Glomerular visceral epithelial cell (primary cell): ENCODE measurements around the gene PPTC7.
"Not testable (repeated sequence)": the region's sequence is repeated elsewhere in the genome, so short reads cannot be mapped to it uniquely, and the experiment has no call there.

Experiments
- DNase-seq: peaks from one replicate; pipeline ENCODE4 v3.0.0-alpha.2; 2016; ENCODE audit errors: extremely low spot score

PPTC7 gene

GRCh38 chr12:110561471-110562201 is 21.5 kb downstream of the PPTC7 start:
- peak; percentile 75 for DNase-seq

DNA sequence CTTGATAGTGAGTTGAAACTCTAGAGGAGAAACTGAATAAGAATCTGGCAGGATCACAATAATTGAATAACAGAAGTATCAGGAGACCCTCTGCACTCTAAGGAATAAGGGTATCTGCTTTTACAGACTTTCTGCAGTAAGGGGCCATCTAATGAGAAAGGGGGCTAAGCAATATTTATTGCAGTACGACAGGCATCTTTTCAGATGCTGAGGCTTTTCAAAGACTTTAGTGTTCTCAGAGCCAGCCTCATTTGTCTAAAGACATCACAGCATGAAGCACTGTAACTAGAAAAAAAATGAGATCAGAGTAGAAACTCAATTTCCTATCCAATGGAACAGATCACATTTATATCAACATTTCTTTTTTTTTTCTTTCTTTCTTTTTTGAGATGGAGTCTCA is 22.2 kb downstream of the PPTC7 start:
- no peak for DNase-seq

DNA sequence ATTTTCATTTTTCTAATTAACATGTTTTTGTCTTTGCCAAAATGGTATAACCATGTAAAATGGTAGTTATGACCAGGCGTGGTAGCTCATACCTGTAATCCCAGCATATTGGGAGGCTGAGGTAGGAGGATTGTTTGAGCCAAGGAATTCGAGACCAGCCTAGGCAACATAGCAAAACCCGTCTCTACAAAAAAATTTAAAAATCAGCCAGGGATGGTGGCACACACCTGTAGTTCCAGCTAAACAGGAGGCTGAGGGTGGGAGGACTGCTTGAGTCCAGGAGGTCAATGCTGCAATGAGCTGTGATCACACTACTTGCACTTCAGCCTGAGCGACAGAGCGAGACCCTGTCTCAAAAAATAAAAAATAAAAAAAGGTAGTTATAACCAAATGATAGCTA is 23.1 kb downstream of the PPTC7 start:
- DNase-seq = no peak

GRCh38 chr12:110558945-110559344 is 24.2 kb downstream of the PPTC7 start:
- DNase-seq = not testable (repeated sequence)

DNA sequence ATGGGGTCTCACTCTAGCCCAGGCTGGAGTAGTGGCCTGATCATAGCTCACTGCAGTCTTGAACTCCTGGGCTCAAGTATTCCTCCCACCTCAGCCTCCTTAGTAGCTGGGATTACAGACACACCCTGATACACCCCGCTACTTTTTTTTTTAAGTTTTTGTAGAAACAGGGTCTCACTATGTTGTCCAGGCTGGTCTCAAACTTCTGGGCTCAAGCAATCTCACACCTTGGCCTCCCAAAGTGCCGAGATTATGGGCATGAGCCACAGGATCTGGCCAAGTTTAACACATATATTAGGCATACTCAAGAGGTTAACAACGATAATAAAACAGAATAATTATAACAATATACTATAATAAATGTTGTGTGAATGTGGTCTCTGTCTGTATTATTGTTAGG is 25.8 kb downstream of the PPTC7 start:
- no peak for DNase-seq

GRCh38 chr12:110556705-110557104 is 26.4 kb downstream of the PPTC7 start:
- no peak for DNase-seq

DNA sequence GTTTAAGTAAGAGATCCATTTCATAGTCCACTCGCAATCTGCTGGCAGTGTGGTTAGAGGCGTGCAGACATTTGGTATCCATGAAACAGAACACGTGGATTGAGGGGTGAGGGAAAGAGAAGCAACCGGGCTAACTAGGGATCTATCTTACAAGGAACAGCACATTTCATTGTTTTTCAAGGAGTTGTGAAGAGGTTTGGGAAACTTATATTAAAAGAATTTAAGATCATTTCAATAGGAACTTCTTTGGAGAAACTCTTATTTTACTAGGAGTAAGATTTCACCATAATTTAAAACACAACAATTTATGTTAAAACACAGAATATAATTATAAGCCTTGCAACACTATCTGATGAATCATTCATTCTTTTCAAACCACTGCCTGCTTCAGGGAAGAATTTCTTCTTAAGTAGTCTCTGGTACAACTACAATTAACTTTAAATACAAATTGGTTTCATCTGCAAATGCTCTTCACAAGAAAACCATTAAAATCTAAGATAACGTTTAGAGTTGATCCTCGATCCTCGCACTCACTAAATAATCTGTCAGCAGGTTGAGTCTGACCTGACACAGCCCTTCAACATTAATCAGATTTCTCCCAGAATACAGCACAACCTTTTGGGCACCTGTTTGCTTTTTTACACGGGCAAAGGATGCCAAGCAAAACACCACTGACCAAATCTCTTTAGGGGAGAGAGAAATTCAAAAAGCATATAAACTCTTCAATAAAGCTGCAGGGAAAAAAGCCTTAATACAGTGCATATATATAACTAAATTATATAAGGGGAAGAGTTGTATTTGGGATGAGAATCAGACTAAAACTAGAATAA is 27.3 kb downstream of the PPTC7 start:
- peak; percentile 54 for DNase-seq

DNA sequence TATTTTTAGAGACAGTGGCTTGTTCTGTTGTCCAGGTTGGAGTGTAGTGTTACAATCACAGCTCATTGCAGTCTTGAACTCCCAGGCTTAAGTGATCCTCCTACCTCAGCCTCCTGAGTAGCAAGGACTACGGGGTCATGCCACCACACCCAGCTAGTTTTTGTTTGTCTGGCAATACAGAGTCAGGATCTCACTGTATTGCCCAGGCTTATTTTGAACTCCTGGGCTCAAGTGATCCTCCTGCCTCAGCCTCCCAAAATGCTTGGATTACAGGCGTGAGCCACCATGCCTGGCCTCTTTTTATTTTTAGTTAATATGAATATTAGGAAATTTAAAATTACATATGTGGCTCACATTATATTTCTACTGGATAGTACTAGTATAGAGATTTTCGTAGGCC is 28.9 kb downstream of the PPTC7 start:
- no peak for DNase-seq

- no peak for DNase-seq
These were observed 32.1 kb downstream of the PPTC7 start for GRCh38 chr12:110550981-110551380.

- no peak for DNase-seq
These were observed 33.4 kb downstream of the PPTC7 start for GRCh38 chr12:110549716-110550115.

DNA sequence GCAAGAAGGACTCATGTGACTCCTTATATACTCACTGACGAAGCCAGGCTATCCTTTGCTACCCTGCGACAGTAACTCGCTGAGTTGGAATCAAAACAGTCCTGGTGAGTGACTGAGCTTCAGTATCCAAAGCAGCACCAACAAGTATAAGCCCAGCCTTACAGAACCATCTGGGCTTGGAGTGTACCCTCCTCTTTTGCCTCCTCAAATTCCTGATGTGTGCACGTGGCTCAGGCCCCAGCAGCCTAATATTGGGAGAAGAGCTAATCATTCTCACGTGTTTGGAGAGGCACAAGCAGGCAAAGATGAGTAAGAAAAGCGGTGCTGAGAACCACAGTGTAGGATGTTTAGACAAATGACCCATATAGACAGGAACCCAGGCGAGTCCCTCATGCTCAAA is 34.4 kb downstream of the PPTC7 start:
- no peak for DNase-seq

- DNase-seq = no peak
These were observed 36.0 kb downstream of the PPTC7 start for GRCh38 chr12:110547090-110547489.

DNA sequence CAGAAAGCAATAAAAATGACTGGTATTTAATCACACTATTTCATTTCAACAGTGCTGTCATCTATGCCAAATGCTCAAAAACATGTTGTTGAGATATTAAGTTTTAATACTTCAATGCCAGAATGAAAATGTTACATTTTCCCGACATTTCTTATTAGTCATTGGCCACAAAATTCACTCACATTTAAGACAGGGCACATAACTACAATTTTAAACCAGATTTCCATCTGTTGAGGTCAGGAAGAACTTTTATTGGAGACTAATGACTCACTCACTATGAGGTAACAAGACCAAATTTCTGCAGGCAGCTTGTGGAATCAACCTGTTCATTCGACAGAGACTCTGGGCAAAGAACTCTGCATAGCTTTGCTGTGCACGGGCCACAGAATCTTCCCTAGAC is 36.8 kb downstream of the PPTC7 start:
- peak; percentile 80 for DNase-seq

DNA sequence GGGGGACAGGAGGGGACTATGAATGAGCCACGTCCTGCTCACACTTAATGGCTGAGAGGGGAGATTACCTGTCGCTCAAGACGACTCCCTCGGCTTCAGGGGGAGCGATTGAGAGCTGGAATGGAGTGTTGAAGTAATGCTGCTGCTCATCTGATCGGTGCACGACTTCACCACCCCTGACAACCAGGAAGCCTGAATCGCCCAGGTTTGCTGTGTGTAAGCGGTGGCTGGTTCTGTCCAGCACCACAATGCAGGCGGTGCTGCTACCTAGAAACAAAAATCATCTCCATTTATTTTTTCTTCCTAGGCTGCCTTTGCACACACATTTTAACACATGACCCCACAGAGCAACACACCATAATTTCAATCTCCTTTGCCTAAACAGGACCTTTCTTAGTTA is 37.3 kb downstream of the PPTC7 start:
- DNase-seq = no peak

- peak; percentile 81 for DNase-seq
These were observed 37.9 kb downstream of the PPTC7 start for GRCh38 chr12:110545259-110545658.

DNA sequence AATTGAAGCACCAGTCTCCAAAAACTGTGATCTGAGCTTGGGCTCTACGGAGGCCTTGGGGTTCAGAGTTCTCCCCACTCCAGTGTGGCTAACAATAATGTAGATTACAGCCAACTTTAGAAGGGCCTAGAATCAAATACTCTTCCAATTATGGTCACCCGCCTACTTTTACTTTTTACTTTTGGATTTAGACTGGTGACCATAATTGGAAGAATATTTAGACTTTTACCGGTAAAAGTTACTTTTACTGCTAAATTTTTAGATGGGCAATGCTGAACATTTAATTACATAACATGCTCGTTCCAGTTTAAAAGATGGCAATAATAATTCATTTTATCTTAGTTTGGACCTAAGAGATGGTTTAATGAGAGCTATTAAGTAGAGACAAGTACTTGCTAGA is 39.2 kb downstream of the PPTC7 start:
- DNase-seq = no peak

- peak; percentile 89 for DNase-seq
These were observed 39.7 kb downstream of the PPTC7 start for GRCh38 chr12:110543252-110543959.

DNA sequence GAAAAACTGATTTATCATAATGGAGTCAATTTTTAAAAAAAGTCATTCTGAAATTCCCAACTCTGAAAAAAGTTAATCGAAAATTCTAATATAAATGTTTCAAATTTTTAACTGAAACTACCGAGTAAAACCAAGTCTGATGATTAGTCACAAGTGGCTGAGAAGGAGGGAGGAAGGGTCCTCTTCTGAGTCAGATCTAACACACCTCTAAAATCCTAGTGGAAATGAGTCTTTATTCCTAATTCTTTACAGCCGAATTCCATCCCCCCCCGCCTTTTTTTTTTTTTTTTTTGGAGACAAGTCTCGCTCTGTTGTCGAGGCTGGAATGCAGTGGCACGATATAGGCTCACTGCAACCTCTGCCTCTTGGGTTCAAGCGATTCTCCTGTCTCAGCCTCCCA is 43.1 kb downstream of the PPTC7 start:
- no peak for DNase-seq

DNA sequence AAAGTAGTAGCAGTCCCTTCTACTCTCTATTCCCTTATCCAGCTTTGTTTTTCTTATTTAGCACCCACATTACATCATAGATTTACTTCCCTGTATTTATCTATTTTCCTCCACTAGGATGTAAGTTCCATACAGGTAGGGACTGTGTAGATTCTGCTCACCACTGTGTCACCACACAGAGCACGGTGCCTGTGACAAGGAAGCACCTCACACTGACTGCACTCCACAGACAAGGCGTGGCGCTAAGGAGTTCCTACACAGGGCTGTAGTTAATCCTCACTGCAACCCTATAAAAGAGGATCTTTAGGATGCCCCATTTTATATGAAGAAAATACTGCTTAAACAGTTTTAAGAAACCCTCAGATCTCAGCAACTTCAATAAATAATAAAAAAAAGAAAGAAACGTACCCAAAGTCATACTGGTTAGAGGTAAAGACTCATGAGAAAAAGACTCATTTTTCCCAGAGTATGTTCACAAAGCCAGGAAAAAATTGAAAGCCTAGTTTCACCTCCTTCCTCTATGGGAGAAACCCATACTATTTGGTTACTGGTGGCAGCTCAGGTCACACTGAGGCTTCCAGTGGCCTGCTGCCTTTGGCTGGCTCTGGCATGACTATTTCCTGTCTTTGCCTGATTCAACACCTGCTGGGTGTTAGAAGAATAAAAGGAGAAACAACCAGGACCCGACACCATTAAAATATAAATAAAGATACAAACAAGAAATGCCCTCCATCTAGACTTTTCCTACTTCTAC is 44.1 kb downstream of the PPTC7 start:
- DNase-seq = no peak

DNA sequence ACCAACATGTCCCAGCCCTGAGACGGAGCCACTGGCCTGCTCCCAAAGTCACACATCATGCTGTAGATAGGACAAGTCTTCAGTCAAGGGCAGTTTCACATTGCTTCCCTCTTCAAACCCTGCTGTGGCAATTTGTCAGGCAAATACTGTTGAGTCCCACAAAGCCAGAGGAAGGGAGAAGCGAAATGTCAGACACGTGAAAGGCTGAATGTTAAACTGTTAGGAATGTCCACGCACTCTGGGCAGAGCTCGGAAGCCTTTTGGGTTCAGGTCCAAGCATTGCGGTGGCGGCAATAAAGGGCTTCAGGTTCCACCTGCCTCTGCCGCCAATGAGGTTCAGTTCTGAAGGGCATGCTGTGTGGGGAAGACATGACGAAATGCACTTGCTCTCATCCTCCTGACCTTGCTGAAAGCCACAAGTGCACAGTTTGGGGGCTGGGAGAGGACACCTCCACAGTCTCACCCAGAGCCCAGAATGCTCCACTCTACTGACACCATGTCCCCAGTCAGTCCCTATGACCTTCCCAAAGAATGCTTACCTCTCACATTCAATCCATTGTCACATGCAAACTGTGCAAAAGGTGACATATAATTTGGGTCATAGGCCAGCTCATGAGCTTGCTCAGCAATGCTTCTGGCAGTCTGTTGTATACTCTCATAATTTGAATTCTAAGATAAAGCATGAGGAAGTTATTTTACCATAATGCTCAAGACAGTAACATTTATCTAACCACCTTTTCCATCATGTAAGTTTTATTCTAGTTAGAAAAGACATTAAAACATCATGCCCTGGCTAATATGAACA is 45.3 kb downstream of the PPTC7 start:
- DNase-seq = peak; percentile 94
